Measurements from ENCODE around the gene NHSL2.

The NHSL2 gene

DNA sequence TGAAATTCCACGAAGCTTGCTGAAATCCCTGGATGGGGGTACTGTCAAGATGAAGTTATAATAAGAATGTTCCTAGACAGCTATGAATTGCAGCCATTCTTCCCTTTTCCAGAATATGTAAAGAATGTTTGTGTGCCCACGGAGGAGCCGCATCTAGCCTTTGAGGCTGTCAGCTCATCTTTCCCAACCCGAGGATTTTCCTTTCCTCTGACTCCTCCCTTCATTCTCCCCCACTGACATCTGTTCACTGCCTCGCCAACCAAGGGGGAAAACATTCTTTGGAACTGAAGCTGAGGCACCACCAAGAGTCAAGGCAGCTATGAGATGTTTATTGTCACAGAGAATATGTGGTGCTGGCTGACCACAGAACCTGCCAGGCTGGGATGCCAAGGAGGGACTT lies 8.8 kb downstream of the NHSL2 start:
- no peak for DNase-seq (ENCODE audit: low read depth, low spot score)
- TF ChIP-seq, protein P1, sequence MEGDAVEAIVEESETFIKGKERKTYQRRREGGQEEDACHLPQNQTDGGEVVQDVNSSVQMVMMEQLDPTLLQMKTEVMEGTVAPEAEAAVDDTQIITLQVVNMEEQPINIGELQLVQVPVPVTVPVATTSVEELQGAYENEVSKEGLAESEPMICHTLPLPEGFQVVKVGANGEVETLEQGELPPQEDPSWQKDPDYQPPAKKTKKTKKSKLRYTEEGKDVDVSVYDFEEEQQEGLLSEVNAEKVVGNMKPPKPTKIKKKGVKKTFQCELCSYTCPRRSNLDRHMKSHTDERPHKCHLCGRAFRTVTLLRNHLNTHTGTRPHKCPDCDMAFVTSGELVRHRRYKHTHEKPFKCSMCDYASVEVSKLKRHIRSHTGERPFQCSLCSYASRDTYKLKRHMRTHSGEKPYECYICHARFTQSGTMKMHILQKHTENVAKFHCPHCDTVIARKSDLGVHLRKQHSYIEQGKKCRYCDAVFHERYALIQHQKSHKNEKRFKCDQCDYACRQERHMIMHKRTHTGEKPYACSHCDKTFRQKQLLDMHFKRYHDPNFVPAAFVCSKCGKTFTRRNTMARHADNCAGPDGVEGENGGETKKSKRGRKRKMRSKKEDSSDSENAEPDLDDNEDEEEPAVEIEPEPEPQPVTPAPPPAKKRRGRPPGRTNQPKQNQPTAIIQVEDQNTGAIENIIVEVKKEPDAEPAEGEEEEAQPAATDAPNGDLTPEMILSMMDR (IDR thresholded peaks at IDR 0.05; ENCODE audit: insufficient read depth, low read length, missing control alignments), result no peak
- ChIA-PET POLR2A (interaction anchor here (1.2 kb wide), 1 partner anchor 358 kb away, joined by 4 read pairs; the partner anchor contains the start of gene RPS4X), CTCF (interaction anchor here (0.7 to 2.3 kb wide), 5 partner anchors 9 to 207 kb away, joined by 3 to 8 read pairs (median 3); partner anchors contain the start of gene NHSL2)
- no peak overlapping the region for H3K4me3 ChIP-seq (ENCODE audit: low read depth, low read length)

DNA sequence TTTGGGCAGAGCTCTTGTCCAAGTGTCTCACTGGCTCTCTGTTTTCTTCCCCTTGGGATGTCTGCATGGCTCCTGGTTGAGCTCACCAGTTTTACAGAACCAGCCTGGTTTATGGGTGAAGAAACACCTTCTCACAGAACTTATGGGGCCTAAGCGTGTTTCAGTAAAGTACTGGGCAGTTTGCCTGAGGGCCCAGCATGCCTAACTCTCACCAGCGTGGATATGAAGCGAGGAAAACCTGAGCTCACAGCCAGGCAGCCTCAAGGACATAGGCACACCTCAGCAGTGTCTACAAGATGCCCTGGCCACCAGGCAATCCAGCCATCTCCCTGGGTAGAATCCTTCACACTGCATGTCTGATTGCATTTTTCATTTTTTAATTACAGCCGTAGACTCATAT lies 9.2 kb downstream of the NHSL2 start:
- TF ChIP-seq, protein P1 (IDR thresholded peaks at IDR 0.05; ENCODE audit: insufficient read depth, low read length, missing control alignments), result no peak
- CTCF ChIA-PET, result interaction anchor here (0.7 to 2.3 kb wide), 5 partner anchors 9 to 207 kb away, joined by 3 to 8 read pairs (median 3); partner anchors contain the start of gene NHSL2
- H3K4me3 ChIP-seq (ENCODE audit: low read depth, low read length), result no peak overlapping the region
- DNase-seq (ENCODE audit: low read depth, low spot score), result no peak
- POLR2A ChIA-PET, result interaction anchor here (1.2 kb wide), 1 partner anchor 357 kb away, joined by 4 read pairs; the partner anchor contains the start of gene RPS4X

DNA sequence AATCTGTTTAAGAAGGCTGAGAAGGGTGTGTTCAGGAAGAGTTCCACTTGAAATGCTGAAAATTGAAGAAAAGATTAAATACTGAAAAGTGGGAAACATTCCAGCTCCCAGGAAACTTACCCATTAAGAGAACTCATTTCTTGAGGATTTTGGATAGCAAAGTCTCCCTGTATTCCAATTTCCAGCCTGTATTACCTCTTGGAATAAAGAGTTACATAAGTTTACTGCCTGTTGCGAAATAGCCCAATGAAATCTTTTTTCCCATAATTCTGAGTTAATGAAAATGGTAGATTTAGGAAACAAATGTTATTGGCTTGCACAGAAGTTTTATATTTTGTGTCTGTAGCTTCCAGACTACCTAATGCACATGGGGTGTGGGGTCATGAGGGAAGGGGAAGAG lies 12.0 kb downstream of the NHSL2 start:
- no peak overlapping the region for H3K4me3 ChIP-seq (ENCODE audit: low read depth, low read length)
- no peak for DNase-seq (ENCODE audit: low read depth, low spot score)
- ChIA-PET CTCF (interaction anchor here (1.3 kb wide), 1 partner anchor 75 kb away, joined by 3 read pairs; no protein-coding TSS in a partner anchor), POLR2A (interaction anchor here (0.8 kb wide), 1 partner anchor 67 kb away, joined by 4 read pairs; no protein-coding TSS in a partner anchor)
- TF ChIP-seq, protein P1 (IDR thresholded peaks at IDR 0.05; ENCODE audit: insufficient read depth, low read length, missing control alignments), result no peak

DNA sequence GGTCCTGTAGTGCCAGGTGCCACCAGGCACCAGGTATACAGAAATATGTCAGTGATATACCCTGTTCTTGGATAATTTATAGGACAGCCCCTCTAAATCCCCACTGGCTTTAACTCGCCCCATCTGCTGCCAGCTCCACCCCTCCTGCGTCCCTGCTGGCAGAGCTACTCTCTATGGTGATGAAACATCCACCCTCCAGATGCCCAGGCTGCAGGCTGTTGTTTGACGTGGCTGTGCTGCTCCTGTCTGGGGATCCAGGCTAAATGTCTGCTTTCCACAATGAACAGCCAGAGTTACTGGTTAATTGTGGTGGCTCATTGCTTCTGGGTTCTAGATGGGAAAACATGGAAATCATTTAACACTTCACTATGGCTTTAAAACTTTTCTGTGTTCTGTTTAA lies 12.9 kb downstream of the NHSL2 start:
- DNase-seq (ENCODE audit: low read depth, low spot score), result no peak
- TF ChIP-seq, protein P1 (IDR thresholded peaks at IDR 0.05; ENCODE audit: insufficient read depth, low read length, missing control alignments), result no peak
- POLR2A ChIA-PET, result no interaction called here
- H3K4me3 ChIP-seq (ENCODE audit: low read depth, low read length), result no peak overlapping the region
- CTCF ChIA-PET, result interaction anchor here (1.3 kb wide), 1 partner anchor 74 kb away, joined by 3 read pairs; no protein-coding TSS in a partner anchor

DNA sequence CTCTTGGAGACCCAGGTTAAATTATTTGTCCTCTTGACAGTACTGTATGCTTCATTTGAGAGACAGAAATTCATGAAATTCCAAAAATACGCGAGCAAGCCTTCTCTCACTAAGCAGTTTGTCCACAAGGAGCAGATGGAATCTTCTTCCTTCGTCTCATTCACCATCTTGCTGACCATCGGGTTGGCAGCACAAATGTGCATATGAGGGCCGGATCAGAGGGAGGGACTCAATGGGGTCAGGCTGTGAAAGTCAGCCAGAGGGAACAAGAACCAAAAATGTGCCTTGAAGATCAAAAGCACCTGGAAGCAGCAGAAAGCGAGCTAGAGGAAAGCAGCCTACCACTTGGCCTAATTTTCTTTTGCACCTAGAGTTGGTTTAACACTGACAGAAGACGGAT lies 16.4 kb downstream of the NHSL2 start:
- no peak for DNase-seq (ENCODE audit: low read depth, low spot score)
- ChIA-PET POLR2A (no interaction called here), CTCF (interaction anchor here (1.3 kb wide), 1 partner anchor 200 kb away, joined by 3 read pairs; no protein-coding TSS in a partner anchor)

DNA sequence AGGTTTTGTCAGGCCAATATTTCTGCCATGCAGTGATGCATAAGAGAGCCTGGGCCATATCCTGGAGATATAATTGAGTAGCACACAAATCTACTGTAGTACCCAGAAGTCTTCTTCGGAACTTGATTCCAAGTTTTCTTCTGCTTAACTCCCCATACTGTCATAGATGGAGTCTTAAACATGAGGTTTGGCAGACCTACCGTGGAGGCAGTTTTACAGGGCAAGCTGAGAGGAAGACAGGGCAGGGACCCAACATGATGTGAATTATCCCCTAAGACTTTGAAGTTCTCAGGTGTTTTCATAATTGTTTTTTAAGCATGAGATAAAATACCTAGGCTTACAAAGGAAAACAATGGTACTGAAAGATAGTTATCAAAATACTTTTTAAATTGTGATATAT lies 18.2 kb downstream of the NHSL2 start:
- CTCF ChIA-PET, result no interaction called here
- DNase-seq (ENCODE audit: low read depth, low spot score), result no peak
- H3K4me3 ChIP-seq (ENCODE audit: low read depth, low read length), result no peak overlapping the region
- POLR2A ChIA-PET, result no interaction called here
- TF ChIP-seq, protein P1 (IDR thresholded peaks at IDR 0.05; ENCODE audit: insufficient read depth, low read length, missing control alignments), result no peak

More for the DNA sequence above, 16.4 kb downstream of the NHSL2 start:
- TF ChIP-seq, protein P1 (IDR thresholded peaks at IDR 0.05; ENCODE audit: insufficient read depth, low read length, missing control alignments), result no peak
- H3K4me3 ChIP-seq (ENCODE audit: low read depth, low read length), result no peak overlapping the region
